Measurements from ENCODE around the gene PSMB10. TPM values are rescaled to one million over a fixed set of nuclear protein-coding genes. Genes with fewer than 3 reads are reported as not detected.

Gene PSMB10
- total RNA-seq, 1 experiment from 2014 or later, result 24.5 TPM

DNA sequence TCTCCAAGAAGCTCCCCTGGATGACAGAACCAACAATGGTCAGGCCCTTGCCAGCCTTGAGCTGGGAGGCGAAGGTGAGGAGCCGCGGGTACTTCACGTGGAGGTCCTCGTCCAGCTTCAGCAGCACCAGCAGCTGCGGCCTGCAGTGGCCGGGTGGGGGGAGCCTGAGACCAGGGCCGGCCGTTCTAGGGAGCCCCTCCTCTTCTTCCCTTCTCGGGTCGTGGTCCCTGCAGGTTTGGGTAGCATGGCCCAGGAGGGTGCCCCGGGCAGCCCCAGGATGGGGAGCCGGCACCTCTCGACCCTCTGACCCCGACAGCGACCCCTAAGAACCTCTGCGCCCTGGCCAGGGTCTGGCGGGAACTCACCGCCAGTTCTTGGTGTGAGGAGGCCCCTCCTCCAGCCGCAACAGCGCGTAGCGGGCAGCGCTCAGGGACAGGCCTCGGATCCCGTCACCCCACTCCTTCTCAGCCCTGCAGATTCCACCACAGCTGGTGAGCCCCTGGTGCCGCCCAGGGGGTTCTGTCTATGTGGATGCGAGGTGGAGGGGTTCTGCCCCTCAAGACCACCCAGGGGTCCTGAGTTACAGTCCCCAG is 10.4 kb upstream of the PSMB10 start:
- H3T11ph ChIP-seq (ENCODE audit: low read length), result no peak overlapping the region
- H3K56ac ChIP-seq (ENCODE audit: insufficient read length, low read depth, low read length), result no peak overlapping the region
- no peak overlapping the region for H2BK15ac ChIP-seq (ENCODE audit: low read depth, low read length)
- H3K4ac ChIP-seq (ENCODE audit: low read depth, low read length), result no peak overlapping the region
- H3K36me3 Mint-ChIP-seq (ENCODE audit: insufficient read depth in 1 of 3, low read depth in 3 of 3), result peaks cover 15 to 67% (median 42%) of the 10 kb centered on the region in 3 experiments; a peak in 6 of 7 replicates
- H3K23me2 ChIP-seq (ENCODE audit: insufficient read length, low read depth, low read length, poor library complexity, severe bottlenecking), result no peaks in the 10 kb centered on the region
- H3K4me2 ChIP-seq (ENCODE audit: insufficient read depth, insufficient read length, low read length), result no peak overlapping the region
- no peaks in the 10 kb centered on the region for H3K79me1 ChIP-seq (ENCODE audit: insufficient read depth, low read depth, low read length, poor library complexity, severe bottlenecking)
- no peak for TF ChIP-seq CTCF (conservative IDR thresholded peaks at IDR 0.05)
- no peak overlapping the region for H3K9ac ChIP-seq (ENCODE audit: extremely low read depth, insufficient read length, low read length)
- no peak overlapping the region for H3K4me3 Mint-ChIP-seq
- no CpG with 5 or more reads among the region's 28 CpGs for WGBS (ENCODE audit: extremely low coverage, insufficient read length, low lambda C conversion rate)
- no peak overlapping the region for H2AK5ac ChIP-seq (ENCODE audit: insufficient read length, low read length)
- no peaks in the 10 kb centered on the region for H3K9me3 ChIP-seq (ENCODE audit: control insufficient read depth, low read depth, low read length)
- H3K4me1 ChIP-seq (ENCODE audit: insufficient read depth, low read length), result no peaks in the 10 kb centered on the region
- H3K14ac ChIP-seq (ENCODE audit: insufficient read depth, low read length), result no peak overlapping the region
- H3K9me3 Mint-ChIP-seq, result no peaks in the 10 kb centered on the region
- no peaks in the 10 kb centered on the region for H3K27me3 ChIP-seq (ENCODE audit: insufficient read depth, low read length)
- no peak overlapping the region for H2BK12ac ChIP-seq (ENCODE audit: insufficient read length, low read depth, low read length)
- H2BK120ac ChIP-seq (ENCODE audit: low read depth, low read length, poor library complexity, severe bottlenecking), result no peak overlapping the region
- peaks cover 0 to 10% of the 10 kb centered on the region in 2 experiments; a peak in 1 of 4 replicates for H3K4me1 Mint-ChIP-seq
- no peak overlapping the region for H4K8ac ChIP-seq (replicated peaks; ENCODE audit: insufficient read length, low read depth, low read length)
- H4K20me1 ChIP-seq (ENCODE audit: control insufficient read depth, insufficient read depth, insufficient read length), result no peaks in the 10 kb centered on the region
- no peak overlapping the region for H2BK5ac ChIP-seq (ENCODE audit: insufficient read length, low read length)
- no peak for DNase-seq
- no peak overlapping the region for H4K5ac ChIP-seq (ENCODE audit: insufficient read length, low read depth, low read length)
- no peak overlapping the region for H3K23ac ChIP-seq (ENCODE audit: insufficient read length, low read depth, low read length)
- no peak overlapping the region for H2BK20ac ChIP-seq (ENCODE audit: low read depth, low read length, poor library complexity, severe bottlenecking)
- H3K27me3 Mint-ChIP-seq (ENCODE audit: low read depth), result no peaks in the 10 kb centered on the region
- no peaks in the 10 kb centered on the region for H3K79me2 ChIP-seq (ENCODE audit: insufficient read depth, low read length)
- H3K18ac ChIP-seq (ENCODE audit: insufficient read length, low read depth, low read length), result no peak overlapping the region
- no peak overlapping the region for H3K27ac Mint-ChIP-seq
- H2AFZ ChIP-seq (ENCODE audit: low read length), result no peak overlapping the region
- H3K27ac ChIP-seq (ENCODE audit: insufficient read length, low read depth, low read length), result no peak overlapping the region
- no peak overlapping the region for H4K91ac ChIP-seq (ENCODE audit: insufficient read length, low read depth, low read length)
